NCI-H2171 (cell line): ENCODE measurements around the gene EIF4G3.
"Not testable (repeated sequence)": the region's sequence is repeated elsewhere in the genome, so short reads cannot be mapped to it uniquely, and the experiment has no call there.

Source experiments
- DNase-seq: peaks from one replicate; lab custom pipeline; 2025; lab: John Stamatoyannopoulos, UW

Gene EIF4G3

GRCh38 chr1:21030181-21030580 is 146.5 kb downstream of the EIF4G3 start:
- DNase-seq = no peak

- DNase-seq = no peak
Measured at GRCh38 chr1:21028520-21029145, 148.1 kb downstream of the EIF4G3 start.

GRCh38 chr1:21027805-21028204 is 148.9 kb downstream of the EIF4G3 start:
- no peak for DNase-seq

DNA sequence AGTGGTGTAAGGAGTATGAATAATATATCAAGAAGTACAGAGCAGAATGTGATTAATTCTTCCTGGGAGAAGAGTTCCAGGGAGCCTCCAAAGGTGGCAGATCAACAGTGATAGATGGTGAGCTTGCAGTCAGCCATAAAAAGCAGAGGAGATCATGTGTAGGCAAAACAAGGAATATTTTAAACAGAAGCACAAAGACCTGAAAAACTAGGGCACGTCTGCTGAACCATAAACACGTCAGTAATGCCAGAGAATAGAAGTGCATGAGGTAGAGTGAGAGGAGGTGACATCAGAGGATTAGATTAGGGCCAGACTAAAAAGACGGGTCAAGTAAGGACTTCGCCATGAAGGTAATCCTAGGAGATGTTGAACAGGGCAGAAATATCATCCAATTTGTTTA is 151.8 kb downstream of the EIF4G3 start:
- DNase-seq = no peak

DNA sequence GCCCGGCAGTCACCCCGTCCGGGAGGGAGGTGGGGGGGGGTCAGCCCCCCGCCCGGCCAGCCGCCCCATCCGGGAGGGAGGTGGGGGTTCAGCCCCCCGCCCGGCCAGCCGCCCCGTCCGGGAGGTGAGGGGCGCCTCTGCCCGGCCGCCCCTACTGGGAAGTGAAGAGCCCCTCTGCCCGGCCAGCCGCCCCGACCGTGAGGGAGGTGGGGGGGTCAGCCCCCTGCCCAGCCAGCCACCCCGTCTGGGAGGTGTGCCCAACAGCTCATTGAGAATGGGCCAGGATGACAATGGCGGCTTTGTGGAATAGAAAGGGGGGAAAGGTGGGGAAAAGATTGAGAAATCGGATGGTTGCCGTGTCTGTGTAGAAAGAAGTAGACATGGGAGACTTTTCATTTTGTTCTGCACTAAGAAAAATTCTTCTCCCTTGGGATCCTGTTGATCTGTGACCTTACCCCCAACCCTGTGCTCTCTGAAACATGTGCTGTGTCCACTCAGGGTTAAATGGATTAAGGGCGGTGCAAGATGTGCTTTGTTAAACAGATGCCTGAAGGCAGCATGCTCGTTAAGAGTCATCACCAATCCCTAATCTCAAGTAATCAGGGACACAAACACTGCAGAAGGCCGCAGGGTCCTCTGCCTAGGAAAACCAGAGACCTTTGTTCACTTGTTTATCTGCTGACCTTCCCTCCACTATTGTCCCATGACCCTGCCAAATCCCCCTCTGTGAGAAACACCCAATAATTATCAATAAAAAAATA is 152.4 kb downstream of the EIF4G3 start:
- DNase-seq = not testable (repeated sequence)

GRCh38 chr1:21022279-21023040 is 154.2 kb downstream of the EIF4G3 start:
- DNase-seq = peak; percentile 67

DNA sequence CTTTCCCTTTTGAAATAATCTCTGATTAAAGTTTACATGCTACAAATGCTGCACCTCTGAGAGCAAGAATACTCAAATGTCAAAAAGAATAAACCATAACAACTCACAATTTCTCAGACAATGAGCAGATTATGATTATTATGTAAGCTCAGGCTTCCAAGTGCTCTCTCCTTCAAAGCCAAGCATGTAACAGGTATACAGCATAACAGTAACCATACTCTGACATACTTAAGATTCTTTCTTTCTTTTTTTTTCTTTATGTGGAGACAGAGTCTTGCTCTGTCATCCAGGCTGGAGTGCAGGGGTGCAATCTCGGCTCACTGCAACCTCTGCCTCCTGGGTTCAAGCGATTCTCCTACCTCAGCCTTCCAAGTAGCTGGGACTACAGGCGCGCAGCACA is 155.4 kb downstream of the EIF4G3 start:
- DNase-seq = no peak

DNA sequence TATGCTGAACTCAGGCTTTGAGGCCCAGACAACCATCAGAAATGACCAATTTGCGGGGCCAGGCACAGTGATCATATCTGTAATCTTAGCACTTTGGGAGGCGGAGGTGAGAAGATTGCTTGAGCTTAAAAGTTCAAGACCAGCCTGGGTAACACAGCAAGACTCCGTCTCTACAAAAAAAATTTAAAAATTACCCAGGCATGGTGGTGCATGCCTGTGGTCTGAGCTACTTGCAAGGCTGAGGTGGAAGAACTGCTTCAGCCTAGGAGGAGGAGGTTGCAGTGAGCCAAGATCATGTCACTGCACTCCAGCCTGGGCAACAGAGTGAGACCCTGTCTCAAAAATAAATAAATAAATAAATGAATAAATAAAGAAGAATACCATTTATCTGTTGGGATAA is 156.5 kb downstream of the EIF4G3 start:
- DNase-seq = no peak

GRCh38 chr1:21018673-21019072 is 158.0 kb downstream of the EIF4G3 start:
- DNase-seq = no peak

DNA sequence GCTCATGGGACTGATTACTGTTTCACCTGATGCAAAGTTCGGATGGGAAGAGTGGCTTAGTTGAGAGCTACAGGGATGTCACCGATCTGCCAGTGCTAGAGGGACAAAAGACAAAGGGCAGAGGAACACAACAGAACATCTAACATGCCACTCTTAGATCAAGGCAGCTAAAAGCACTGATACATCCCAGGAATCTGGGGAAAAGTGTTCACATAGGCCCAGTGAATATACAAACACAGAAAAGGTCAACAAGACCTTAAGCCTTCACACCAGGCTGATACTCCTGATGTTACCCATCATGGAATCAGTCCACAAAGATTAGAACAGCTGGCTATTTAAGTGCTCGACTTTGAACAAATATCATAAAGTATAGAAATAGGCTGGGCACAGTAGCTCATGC is 163.2 kb downstream of the EIF4G3 start:
- no peak for DNase-seq

DNA sequence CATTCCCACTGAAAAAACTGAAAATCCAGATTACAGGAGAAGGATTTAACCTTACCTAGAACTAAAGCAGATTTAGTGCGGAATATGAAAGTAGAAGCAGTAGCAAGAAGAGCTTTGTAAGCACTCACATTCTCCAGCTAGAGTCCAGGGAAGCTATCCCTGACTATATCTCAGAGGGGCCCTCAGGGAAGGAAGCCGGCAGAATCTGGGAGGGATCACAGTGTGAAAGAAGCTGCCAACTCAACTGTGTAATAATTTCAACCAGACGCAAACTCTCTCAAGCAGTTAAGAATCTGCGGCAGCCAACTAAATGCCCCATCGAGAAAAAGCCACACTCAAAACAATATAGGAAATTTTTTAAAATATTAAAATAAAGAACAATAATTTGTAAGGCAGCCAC is 163.8 kb downstream of the EIF4G3 start:
- DNase-seq = no peak

GRCh38 chr1:21007876-21008275 is 168.8 kb downstream of the EIF4G3 start:
- DNase-seq = no peak

GRCh38 chr1:21005466-21006239 is 171.0 kb downstream of the EIF4G3 start:
- DNase-seq = no peak

DNA sequence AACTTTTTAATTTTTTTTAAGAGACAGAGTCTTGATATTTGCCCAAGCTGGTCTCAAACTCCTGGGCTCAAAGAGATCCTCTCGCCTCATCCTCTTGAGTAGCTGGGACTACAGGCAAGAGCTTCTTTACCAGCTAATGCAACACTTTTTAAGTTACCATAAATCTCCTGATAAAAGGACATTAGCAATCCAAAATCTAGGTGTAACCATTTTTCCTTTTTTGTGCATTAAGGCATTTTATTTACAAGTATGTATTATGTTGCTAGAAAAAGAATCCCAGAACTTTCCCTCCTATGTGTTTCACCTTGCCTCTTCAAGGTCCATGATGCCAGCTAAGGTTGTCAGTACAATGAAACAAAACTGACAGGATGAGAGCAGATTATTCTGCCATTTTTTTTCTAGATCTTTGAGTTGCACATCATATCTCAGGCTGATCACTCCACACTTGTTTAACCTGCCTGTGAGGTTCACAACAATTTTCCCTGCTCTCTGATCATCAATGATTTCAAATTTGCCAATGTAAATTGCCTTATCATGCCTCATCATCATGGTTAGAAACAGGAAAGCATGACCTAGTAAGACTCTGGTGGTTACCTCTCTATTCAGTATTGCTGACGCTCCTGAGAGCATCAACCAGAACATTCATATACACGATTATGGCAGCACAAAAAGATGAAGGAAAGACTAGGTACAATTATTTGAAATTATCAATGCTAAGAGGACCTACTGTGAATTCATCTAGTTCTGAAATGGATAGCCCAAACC is 173.2 kb downstream of the EIF4G3 start:
- no peak for DNase-seq

- no peak for DNase-seq
Measured at GRCh38 chr1:21001042-21001441, 175.7 kb downstream of the EIF4G3 start.

GRCh38 chr1:21000245-21000594 is 176.5 kb downstream of the EIF4G3 start:
- no peak for DNase-seq

- DNase-seq = no peak
Measured at GRCh38 chr1:20999525-21000244, 177.0 kb downstream of the EIF4G3 start.

DNA sequence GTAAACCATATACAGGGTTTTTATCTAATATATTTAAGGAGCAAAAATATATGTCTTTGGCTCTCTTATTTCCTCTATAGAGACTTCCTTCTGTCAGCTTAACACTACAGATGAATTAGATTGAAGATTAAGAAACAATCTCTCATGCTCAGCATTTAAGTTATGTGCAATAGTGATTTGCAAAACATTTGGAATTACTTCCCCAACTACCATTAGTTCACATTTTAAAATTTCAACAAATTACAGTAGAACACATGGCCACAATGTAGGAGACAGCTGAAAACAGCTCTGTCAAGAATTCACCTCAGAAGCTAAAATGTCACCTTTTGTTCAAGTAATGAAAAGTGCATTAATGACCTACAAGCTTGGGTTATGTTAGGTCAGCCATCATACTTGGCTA is 177.9 kb downstream of the EIF4G3 start:
- no peak for DNase-seq

DNA sequence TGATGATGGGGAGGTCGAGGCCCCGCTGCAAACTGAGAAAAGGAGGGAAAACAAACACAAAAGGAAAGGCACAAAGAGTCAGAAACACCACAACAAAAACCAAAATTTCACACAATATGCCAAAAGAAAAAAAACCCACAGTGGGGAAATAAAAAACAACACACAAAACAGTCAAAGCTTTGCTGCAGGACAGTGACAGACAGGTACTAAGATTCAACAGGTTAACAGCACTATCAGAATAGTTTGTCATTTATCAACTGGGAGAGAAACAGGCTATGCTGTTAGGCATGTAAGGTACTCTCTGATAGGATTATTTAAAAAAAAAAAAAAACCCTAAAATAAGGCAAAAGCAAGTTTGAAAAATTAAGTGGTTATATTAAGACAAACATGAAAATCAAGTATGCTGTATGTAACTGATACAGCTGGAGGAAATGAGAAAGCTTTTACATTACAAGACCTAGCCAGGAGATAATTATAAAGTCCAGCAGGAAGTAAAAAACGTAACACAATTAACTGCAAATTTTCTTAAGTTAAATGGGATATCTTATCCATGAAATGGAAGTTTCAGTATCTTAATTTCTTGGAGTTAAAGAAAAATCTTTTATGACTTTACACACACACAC is 179.0 kb downstream of the EIF4G3 start:
- DNase-seq = no peak

DNA sequence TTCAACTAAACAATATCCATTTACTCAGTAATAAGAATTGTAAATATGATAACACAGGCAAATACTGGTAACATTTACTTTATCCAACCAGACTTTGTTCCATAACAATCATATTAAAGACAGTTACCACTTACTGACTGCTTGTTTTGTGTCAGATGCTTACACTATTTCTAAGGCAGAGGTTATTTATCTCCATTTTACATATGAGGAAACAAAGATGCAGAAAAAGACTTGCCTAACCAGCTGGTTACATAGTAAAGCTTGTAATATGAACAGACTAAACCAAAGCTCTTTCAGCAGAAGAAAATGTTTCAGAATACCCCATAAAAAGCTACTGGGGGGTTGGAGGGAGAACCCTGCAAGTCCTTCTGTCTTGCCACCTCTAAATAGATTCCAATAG is 180.1 kb downstream of the EIF4G3 start:
- no peak for DNase-seq
